GF-D8 (cell line): ENCODE measurements around the gene CAPN13.

Source experiments
- DNase-seq: peaks from one replicate; lab custom pipeline; 2025; lab: John Stamatoyannopoulos, UW

Gene CAPN13

DNA sequence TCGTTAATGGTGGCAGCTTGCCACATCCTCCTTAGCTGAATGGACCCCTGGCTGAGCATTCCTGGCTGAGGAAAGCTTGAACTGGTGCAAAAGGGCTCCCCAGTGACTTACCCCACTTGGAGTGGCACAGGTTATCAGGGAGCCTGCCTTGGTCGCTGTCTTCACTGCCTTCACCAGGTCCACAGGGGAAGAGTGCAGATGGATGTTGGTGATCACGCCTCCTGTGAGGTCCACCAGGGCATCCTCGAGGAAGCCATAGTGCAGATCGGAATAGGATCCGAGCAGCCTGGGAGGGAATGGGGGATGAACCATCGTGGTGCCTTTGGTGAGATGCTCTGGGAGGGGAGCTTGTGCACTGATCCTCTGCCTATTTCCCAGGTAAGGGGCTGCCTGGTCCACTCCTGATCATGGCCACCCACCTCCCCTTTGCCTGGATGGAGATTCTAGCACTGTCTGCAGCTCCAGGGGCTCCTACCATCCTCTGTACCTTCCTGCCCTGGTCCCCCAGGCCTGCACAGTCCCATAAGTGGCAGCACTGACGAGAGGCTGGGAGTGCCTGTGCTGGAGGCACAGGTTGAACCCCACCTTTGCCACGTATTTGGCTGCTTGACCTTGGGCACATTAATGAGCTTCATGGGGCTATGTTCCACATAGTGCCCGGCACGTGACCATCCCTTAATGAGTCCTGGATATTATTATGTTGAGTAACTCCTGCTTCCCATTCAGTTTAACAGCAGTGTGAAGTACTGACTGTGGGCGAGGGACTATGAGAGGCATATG is 43.0 kb downstream of the CAPN13 start:
- no peak for DNase-seq

DNA sequence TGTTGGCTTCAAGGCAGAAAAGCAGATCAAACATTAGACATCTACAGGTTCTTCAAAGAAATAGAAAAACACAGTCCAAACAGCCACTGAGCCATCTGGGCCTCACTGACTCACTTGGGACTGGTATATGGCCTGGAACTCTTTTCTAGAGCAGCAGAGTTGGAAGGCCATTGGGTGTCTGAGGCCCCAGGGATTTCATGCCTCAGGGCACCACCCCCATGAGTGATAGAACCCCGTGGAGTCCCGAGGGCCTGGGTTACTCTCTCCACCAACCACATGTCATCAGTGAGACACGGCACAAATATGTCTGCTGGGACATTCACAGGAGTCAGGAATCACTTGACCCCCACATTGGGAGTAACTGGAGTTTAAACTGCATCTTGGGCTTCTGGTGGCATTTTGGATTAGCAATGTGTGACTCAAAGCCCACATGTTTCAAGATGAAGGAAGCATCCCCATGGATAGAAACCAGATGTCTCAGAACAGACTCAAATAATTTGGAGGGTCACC is 44.0 kb downstream of the CAPN13 start:
- DNase-seq, result no peak

DNA sequence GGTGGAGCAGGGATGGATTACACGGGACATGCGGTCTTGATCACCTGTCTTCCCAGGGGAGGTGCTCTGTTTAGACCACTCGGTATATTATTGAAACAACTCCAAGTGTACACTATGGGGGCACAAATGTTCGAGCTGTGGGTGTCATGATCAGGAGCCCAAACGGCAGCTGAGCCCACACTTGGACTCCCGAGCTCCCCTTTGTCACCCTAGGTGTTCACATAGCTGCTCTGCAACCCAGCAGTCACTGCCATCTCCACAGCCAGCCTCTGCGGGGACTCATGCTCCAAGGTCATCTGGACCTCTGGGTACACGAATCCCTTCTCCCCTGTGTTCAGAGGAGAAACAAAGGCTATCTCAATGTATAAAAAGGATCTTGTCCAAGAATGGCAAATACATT is 46.0 kb downstream of the CAPN13 start:
- no peak for DNase-seq

DNA sequence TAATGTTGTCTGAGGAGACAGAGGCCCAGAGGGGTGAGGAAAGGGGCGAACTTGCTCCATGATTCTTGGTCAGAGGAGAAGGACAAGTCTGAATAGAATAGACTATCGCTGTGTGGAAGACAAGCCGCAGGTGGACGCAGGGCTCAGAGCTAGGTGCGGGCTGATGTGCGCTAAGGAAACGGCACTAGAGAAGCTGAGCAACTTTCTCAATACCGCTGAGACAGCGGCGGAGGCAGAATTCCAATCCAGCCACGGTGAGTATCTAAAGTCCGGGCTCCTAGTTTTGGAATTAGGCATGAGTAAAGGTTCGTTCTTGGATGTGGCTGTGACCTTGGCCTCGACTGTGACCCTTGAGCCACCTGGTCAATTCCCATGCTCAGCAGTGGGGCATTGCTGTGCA is 47.8 kb downstream of the CAPN13 start:
- DNase-seq, result no peak

DNA sequence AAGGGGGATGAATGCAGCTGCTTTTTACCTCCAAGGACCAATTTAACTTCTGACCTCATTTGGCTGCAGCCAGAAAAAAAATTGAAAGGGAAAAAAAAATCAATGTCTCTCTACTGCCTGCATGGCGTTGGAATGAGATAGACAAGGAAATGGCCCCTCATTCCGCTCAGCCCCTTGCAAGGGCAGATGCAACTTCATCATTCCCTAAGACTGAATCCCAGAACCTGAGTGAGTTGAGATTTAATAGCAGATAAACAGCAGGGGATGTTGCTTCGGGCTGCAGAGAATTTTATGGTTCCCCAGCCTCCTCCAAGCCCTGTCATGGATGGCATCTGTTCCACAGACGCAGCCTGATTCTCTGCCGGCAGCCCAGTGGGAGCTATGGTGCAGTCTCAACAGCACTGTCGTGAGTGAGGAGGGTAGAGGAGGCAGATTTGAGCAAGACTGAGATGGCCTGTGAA is 49.0 kb downstream of the CAPN13 start:
- no peak for DNase-seq

DNA sequence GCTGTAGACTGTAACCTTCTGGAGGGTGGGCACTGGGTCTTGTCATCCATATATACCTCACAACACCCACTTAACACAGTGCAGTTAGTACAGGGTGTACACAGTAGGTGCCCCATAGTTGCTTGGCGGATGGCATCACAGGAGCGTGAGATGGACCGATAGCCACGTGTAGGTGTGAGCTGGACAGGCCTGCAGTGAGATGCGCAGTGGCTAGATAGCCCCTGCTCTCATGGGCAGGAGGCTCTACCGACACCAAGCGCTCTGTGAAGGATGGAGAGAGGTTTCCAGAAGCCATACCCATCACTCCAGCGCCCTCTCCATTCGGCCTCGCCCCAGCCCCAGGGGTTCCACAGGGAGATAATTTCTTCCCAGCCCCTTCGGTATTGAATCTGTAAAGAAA is 49.5 kb downstream of the CAPN13 start:
- no peak for DNase-seq

DNA sequence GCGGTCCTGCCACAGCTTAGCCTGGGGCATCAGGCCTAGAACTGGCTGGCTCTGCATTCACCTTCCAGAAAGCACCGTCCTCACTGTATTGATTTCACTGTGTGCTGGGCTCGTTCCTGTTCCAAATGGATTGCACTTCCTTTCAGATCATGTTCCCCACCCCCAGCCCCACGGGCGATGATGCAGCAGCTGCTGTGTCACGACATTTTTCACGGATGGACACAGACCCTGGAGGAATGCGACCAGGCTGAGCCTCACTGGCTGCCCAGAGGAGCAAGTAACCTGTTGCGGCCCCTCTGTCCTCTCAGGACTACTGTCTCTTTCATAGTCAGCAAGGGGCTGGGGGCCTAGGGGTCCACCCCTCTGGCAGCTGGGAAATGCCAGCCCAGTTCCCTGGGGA is 50.3 kb downstream of the CAPN13 start:
- no peak for DNase-seq

DNA sequence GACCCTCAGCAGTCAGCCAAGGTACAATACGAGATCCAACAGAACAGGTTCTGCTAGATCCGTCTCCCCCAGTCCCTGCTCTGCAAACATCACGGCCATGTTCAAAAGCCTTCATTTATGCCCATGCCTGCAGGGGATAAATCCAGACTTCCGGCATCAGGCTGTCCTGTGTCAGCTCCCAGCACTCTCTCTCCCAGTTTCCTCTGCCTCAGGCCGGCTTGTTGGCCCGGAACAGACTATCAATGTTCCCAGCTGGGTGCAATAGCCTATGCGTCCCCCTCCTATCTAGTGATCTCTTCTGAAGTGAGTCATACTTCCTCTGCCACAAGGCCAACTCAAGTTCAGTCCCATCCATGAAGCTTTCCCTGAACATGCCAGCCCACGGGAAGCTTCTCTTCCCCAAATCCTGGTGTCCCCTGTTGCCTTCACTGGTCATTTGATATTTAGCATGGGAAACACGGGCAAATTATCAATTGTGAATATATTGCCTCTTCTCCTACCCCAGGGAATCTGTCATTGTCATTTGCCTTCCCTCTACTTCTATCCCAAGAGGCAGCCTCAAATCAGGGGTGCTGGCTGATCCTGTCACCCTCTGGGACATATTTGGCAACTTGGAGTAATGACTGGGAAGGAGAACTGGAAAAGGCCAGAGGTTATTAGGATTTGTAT is 51.1 kb downstream of the CAPN13 start:
- no peak for DNase-seq

DNA sequence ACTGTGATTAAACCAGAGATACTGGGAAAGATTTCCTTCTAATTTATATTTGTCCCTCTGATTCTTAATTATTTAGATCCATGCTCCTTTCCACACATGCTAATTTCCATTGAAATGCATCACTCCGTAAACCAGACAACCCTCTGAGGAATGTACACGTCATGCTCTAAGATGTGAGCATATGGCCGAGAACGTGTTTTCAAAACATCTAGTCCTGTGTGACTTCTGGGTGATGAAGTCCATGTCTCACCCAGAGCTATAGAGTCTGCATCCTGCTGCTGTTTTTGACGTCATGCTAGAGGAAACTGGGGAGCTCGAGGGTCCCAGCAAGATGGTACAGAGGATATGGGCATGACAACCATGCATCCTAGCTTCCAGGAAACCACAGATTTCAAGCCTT is 53.6 kb downstream of the CAPN13 start:
- DNase-seq, result no peak

DNA sequence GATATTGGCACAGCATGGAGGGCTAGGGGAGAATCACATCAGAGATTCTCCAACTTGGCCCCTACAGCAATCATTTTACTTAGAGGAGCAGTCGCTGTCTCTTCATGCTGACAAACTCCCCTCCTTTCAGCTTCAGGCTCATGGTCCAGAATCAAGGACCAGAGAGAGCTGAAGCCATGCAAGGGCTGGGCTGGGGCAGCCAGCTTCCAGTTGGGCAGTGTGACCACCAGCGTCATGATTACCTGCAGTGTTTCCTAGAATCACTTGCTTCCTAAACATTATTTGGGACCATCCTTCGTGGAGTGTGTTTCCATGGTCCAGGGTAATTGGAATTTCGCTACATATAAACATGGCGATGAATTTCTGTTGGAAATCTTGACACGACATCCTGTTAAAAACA is 54.4 kb downstream of the CAPN13 start:
- DNase-seq, result no peak

DNA sequence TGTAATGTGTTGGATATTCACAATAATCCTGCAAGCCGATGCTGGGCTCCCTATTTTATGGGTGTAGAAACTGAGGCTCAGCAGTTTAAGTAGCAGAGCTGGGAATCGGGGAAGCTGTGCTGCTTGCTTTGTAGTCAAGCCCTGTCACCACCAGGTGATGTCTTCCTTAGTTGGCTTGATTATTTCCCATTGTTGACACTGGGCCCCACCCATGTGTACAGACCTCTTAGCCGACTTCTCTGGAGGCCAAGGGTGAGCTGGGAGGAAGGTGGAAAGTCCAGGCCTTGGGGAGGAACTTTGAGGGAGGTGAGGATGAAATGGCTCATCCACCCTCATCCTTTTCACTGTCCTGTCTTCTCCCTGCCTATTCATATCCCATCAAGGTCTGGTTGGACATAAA is 60.0 kb downstream of the CAPN13 start:
- no peak for DNase-seq

DNA sequence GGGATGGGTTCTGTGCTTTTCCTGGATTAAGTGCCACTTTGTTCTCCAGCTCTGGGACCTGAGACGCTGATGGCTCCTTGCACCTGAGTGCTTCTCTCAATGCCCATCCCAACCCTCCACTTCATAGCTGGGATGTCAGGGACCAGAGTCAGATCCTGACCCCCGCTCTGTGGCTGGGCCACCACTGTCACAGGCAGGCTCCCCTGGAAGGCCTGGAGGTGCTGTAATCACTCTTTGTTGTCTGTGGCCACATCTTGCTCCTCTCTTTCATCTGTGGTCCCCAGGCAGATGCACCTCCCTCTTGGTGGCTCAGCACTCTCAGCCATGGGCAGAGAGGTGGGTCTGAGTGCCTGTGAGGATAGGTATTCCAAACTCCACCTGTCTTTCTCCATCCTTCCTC is 62.4 kb downstream of the CAPN13 start:
- no peak for DNase-seq

DNA sequence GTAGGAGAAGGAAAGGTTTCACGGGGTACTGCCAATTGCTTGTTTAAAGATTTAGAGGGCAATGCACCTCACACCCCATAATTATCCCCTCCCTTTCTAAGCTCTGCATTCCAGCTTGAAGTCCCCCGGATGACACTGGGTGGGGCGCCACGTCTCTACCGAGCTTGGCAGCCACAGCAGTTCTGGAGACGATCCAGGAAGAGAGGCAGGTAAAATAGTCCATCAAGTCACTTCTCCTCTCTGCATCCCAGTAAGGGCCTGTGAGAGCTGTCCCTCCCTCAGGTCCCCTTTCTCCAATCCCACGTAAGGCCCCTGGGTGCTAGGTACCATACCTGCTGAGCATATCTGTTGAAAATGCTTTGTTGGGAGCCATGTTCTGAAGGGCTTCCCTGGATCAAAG is 65.7 kb downstream of the CAPN13 start:
- DNase-seq, result no peak

DNA sequence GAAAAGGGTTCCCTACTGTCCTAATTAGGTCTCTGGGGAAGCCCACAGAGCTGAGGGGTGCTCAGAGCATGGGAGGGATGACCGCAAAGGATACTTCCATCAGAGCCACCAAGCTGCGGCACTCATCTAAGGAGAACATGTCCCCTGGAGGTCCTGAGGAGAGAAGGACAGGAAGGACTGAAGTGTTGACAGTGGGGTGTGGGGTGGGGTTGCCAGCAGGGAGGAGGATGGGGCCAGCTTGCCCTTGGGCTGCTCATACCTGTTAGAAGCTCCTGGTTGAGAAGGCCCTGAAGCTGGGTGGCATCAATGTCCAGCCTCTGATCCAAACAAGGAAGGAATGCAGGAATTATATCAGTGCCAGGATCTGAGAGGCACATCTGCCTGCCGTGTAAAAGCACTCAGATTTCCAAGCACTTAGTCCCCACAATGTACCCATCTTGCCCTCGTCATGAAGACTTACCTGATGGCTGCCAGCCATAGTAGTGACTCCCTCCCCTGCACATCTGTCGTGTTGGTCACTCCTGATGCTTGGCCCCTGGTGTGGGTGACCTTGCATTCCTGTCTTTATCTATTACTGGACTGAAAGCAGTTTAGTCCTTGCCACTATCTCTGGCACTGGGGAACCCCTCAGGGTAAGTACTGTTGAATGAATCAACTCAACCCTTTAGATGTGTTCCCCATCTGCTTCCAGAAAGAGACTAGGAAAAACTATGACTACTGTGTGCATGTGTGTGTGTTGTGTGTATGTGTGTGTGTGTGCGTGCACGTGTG is 68.9 kb downstream of the CAPN13 start:
- no peak for DNase-seq

DNA sequence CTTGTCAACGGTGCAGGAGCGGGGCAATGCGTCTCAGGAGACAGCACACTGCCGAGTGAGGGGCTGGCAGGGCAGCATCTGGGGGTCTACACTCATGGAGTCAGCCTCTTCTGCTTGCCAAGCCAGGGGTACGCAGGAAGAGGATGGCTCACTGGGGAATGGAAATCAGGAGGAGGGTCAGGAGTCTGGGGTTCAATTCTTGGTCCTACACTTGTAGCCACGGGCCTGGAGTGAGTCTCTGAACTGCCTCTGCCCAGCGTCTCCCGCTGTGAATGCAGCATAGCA is 70.0 kb downstream of the CAPN13 start:
- no peak for DNase-seq

DNA sequence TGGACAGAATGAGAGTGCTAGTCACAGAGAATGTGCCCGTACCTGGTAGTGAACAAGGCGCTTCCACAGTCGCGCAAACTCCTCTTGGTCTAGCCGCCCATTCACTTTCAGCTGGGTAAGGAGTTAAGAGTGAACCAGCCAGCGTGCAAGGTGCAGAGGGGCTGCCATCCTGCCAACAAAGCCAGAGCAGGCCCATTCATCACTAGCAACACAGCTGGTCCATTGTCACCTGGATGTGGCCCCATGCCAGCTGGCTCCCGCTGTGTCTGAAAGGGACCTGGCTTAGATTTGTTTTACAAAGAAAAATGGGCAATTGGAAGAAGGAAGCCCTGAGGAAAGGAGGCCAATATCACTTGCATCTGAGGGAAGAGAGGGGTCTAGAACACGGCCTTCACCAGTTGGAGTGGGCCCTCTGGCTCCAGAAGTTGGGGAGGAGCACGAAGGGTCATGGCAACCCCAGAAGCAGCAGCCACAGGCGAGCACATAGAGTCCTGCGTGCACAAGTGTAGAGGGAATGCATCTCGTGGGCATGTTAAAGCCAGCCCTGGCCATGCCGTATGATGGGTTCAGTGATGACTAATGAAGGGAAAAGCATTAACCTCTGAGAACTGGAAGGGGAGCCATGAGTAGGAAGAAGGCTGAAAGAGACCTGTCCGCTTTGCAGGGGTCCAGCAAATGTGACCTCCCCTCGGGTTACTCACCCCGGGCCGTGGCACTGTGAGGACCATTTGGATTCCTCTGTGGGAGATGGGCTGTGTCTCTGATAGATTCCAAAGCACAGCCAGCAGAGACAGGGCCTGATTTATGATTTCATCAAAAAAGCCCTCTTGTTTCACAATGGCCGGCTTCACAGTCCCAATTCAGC is 70.6 kb downstream of the CAPN13 start:
- DNase-seq, result no peak

DNA sequence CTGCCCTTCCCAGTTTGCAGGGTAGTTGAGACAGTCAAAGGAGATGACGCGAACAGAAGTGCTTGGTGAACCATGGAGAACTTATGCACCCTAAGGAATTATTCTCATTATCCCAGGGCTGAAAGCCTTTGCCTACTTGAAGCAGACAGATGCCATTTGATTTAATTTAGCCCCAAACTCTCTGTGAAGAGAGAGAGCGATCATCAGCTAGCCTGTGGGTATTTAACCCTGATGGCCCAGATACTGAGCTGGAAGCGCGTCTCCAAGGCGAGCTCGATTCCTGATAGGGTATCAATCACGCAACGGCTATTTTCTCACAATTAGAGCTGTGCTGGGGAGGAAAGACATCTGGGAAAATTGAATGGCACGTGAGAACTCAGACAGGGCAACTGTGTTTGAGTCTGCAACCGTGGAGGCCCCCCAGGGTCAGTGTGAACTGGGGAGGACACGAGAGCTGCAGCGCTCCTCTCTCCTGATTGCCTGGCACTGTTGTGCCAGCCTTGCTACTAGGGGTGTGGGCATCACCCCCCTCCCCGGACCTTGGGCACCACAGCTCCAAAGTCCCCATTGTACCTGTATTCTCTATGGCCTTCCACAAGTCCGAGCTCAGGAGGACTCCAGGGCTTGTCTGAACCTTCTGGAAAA is 73.2 kb downstream of the CAPN13 start:
- DNase-seq, result no peak

DNA sequence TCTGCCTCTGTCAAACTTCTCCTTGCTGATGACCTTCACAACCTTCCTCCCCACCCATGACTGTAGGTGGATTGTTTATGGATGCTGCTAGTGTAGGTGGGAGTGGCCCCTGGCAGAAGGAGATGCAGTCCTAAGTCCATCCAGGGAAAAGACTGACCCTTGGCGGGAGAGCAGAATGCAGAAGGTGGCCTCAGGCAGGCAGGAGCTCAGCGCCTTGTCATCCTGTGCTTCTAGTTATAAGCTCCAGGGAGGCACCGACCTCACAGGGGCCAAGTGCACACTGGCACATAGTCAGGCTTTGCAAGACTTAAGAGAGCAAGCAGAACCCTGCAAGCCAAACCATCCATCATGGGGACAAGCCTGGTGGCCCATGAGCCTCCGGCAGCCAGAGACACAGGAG is 74.4 kb downstream of the CAPN13 start:
- no peak for DNase-seq

DNA sequence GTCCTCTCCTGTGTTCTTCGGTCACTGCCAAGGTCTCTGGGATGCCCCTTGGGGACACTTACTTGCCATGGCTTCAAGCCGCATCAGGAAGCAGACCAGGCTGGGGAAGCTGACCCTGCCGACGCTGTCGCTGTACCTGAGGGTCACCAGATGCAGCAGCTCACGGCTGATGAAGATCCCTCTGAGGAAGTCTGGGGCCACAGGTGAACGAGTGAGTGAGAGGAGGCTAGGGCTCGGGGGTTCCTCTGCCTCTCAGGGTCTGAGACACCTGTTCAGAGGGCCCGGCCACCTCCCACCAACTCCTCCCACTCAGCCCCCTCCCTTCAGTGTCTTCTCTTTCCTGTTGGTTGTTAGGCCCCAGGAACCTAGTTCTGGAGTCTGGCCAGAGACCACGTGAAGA is 74.9 kb downstream of the CAPN13 start:
- DNase-seq, result no peak

DNA sequence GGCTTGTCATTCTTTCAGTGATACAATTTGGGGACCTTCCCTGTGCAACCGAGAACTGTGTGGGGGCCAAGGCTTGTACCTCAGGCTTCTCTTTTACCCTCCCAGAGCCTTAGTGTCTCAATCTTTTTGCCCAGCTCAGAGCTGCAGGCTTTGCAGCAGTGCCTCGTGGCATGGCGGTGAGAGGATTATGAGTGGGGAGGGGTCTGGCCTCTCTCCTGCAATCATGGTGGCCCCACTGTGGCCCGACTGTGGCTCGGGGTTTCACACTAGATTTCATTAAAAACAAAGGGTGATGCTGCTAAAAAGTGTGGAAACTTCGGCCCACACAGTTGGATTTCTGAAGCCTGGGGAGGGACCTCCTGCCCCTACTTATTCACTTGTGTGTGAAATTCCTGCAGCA is 75.5 kb downstream of the CAPN13 start:
- DNase-seq, result no peak
